Daoy (cell line): ENCODE data around the gene TCF3. TPM values are rescaled to one million over a fixed set of nuclear protein-coding genes. Genes with fewer than 3 reads are reported as not detected.
"Not testable (repeated sequence)": the region's sequence is repeated elsewhere in the genome, so short reads cannot be mapped to it uniquely, and the experiment has no call there.

ENCODE experiments used
- DNase-seq: peaks from one replicate; pipeline ENCODE4 v3.0.0-alpha.2; 2015; ENCODE audit warnings: low read depth
- total RNA-seq: library from RNA; depleted of rRNA; stranded (reverse); fragments of >200 nt; shearing (Covaris generic); gene quantifications from 2 replicates; pipeline ENCODE4 v1.2.3, GENCODE V29; 2014

Gene TCF3
- total RNA-seq, 1 experiment from 2014 or later: 92.8 TPM

DNA sequence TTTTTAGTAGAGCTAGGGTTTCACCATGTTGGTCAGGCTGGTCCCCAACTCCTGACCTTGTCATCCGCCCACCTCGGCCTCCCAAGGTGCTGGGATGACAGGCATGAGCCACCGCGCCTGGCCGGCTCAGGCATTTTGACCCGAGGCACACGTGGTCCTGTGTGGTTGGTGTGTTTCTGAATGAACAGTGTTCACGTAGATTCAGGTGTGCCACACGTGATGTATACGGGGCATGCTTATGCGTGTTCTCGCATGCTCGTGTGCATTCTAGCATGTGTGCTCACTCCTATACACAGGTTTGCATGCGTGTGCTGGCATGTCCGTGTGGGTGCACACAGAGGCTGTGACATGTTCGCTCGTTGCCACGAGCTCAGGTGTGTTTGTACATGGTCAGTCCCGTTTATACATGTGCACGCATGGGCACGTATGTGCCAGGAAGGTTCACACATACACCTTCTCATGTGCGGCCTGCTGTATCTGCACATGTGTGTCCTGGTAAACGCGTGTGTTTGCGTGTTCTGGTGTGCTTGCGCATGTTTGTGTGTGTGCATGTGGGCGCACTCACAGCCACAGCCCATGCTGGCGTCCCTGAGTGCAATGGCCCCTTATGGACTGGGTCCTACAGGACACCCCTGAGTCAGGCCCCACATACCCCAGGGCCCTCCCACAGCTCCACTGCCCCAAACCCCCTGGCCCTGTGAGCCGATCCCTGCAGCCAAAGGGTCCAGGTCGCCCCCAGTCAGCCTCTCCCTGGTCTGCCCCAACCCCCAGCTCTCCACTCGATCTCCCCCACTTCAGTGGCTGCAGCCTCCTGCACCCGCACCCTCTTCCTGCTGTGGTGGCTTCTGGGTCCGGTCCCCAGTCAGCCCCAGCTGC, 20.6 kb upstream of the TCF3 start:
- no peak for DNase-seq

DNA sequence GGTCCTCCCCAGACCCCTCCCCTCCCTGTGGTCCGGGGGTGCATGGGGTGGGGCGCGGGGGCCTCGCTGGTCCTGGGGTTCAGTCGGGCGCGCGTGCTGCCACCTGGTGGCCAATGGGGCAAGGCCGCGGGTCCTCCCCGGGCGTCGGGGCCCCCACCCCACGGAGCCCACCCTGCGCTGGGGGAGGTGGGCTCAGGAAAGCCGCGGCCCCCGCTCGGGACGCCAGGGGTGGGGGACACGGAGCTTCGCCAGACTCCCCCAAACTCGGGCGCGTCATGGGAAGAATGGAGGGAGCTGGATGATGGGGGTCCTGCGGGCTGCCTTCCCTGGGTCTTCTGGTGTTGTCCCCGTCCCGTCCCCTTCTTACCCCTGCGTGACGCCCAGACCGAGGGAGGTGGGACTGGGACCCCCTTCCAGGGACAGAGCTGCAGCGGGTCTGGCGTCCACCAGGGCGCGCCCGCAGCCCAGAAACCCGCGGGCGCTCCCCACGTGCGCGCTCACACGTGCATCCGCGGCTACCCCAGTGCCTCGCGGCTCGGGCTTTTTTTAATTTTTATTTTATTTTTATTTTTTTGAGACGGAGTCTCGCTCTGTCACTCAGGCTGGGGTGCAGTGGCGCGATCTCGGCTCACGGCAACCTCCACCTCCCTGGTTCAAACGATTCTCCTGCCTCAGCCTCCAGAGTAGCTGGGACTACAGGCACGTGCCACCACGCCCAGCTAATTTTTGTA, 19.8 kb upstream of the TCF3 start:
- DNase-seq: peak; percentile 63

- no peak for DNase-seq
Measured at GRCh38 chr19:1671716-1672037, 19.3 kb upstream of the TCF3 start.

DNA sequence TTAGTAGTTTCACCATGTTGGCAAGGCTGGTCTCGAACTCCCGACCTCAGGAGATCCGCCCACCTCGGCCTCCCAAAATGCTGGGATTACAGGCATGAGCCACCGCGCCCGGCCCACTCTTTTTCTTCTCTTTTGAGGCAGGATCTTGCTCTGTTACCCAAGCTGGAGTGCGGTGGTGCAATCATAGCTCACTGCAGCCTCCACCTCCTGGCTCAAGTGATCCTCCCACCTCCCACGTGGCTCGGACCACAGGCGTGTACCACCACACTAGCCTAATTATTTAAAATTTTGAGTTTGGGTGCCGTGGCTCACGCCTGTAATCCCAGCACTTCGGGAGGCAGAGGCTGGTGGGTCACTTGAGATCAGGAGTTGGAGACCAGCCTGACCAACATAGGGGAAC, 18.3 kb upstream of the TCF3 start:
- DNase-seq: peak; percentile 44

- peak; percentile 46 for DNase-seq
Measured at GRCh38 chr19:1668486-1669270, 16.3 kb upstream of the TCF3 start.

- DNase-seq: no peak
Measured at GRCh38 chr19:1668048-1668485, 15.7 kb upstream of the TCF3 start.

DNA sequence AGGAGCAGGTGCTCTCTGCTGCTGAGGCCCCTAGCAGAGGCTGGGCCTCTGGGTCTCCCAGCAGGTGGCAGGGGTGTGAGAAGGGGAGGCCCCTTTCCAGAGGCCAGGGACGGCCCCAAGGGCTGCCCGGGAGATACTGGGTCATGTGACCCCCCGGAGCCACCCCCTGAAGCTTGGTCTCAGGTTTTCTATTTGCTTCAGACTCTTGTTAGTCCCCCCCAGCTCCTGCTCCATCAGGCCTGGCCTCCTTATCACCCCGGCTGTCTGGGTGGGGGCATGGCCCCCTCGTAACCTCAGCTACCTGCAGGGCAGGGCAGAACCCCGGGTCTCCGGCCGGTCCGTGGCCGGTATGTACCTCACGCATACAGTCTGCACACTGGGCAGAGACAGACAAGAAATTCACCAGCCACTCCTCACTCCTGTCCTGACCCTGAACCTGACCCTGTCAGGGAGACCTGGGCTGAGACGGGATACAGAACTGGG, 13.2 kb upstream of the TCF3 start:
- no peak for DNase-seq

- DNase-seq: no peak
Measured at GRCh38 chr19:1663852-1664251, 11.4 kb upstream of the TCF3 start.

- not testable (repeated sequence) for DNase-seq
Measured at GRCh38 chr19:1663227-1663626, 10.8 kb upstream of the TCF3 start.

DNA sequence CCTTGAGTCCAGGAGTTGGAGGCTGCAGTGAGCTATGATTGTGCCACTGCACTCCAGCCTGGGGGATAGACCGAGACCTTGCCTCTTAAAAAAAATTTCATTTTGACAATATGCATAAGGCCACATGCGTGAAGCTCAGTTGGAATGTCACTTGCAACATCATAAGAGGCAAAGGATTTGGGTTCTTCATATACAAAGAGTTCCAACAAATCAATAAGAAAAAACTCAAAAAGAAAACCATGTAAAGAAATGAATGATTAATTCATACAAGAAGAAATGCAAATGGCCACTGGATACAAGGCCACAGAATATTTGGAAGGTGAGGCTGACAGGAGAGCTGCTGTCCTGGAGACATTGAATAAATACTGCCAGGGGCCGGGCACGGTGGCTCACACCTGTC, 9.6 kb upstream of the TCF3 start:
- no peak for DNase-seq

DNA sequence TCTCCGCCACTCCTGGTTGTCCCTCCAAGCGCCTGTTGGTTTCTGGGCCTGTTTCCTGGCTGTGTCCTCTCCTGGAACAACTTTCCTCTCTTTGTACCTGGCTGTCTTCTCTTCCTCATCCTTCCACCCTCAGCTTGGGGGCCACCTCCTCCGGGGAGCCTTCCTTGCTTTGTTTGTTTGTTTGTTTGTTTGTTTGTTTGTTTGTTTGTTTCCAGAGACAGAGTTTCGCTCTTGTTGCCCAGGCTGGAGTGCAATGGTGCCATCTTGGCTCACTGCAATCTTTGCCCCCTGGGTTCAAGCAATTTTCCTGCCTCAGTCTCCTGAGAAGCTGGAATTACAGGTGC, 6.6 kb upstream of the TCF3 start:
- no peak for DNase-seq

GRCh38 chr19:1658150-1659083, 6.0 kb upstream of the TCF3 start:
- peak; percentile 45 for DNase-seq

- peak; percentile 52 for DNase-seq
Measured at GRCh38 chr19:1657746-1658145, 5.3 kb upstream of the TCF3 start.

DNA sequence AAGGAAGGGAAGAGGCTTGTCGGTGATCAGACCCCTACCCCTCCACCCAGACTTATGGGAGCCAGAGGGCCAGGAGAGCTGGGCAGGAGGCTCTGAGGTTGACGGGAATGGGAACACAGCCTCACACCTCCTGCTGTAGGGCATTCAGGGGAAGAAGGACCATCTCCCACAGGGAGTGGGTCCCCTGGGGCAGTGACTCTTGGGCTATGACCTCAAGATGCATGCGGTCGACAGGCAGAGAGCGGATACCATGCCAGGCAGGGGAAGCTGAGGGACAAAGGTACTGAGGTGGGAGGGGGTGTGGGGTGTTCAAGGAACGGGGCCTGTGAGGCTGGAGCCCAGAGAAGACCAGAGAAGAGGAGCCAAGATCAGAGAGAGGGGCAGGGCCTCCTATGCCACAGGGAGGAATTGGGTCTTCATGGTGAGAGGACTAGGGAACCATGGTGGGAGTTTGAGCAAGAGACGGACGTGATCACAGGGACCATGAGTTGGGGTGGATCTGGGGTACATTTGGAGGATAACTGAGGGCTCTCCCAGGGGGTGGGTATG, 4.6 kb upstream of the TCF3 start:
- no peak for DNase-seq

GRCh38 chr19:1655987-1656608, 3.7 kb upstream of the TCF3 start:
- no peak for DNase-seq

DNA sequence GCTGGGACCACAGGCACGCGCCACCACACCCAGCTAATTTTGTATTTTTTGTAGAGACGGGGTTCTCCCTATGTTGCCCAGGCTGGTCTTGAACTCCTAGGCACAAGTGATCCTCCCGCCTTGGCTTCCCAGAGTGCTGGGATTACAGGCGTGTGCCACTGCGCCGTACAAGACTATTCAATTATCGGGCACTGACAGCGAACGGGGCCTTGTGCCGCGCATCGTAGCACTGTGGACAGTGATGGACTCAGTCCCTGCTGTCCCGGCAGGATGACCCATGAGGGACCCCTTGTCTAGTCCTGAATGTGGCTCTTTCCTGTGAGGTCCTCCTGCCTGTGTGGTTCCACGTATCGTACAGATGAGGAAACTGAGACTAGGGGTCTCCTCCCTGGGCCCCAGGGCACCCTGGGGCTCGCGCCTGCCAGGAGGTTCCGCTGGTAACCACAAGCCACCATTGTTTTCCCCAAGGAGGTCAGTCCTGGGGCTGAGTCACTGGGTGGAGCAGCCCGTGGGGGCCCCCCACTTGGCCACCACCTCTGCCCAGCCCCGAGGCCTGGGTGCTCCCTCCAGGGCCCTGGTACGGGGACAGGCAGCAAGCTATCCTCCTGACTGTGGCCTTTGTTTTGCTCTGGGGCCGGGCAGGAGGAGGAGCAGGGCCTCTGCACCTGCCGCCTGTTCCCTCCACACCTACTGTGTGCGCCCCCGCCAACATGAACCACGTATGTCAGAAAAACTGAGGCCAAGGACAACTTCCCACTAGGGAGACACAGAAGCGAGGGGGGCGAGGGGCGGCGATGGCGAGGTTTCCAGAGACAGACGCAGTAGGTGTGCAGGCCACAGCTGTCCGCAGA, 2.9 kb upstream of the TCF3 start:
- peak; percentile 72 for DNase-seq

- no peak for DNase-seq
Measured at GRCh38 chr19:1654178-1654792, 1.9 kb upstream of the TCF3 start.

DNA sequence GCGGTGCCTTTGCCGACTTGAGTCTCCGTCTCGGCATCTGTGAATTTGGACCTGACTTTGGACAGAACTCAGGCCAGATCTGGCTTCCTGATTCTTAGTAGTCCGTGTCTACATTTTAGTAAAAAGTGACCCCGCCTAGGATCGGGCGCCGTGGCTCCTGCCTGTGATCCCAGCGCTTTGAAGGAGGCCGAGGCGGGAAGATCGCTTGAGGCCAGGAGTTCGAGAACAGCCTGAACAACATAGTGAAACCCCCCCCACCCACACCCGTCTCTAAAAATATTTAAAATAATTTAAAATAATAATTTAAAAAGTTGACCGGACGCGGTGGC, 849 bp upstream of the TCF3 start:
- DNase-seq: no peak
